Endothelial cell of umbilical vein (primary cell): ENCODE measurements around the gene KAT6B.

Experiments
- JUN ChIP-seq: IDR thresholded peaks from 2 replicates; pipeline ENCODE4 v1.6.1; 2011; ENCODE audit warnings: borderline replicate concordance, low read depth; ENCODE audit not compliant: insufficient read length, insufficient read depth
- POLR2A ChIP-seq: IDR thresholded peaks from 2 replicates; pipeline ENCODE4 v1.6.1; 2012; ENCODE audit warnings: low read depth, mild to moderate bottlenecking, control low read depth, low read length
- POLR2AphosphoS5 ChIP-seq: IDR thresholded peaks from 2 replicates; pipeline ENCODE4 v1.6.1; 2012; ENCODE audit warnings: low read depth, mild to moderate bottlenecking, control low read depth, low read length, moderate library complexity; ENCODE audit not compliant: insufficient read depth

DNA sequence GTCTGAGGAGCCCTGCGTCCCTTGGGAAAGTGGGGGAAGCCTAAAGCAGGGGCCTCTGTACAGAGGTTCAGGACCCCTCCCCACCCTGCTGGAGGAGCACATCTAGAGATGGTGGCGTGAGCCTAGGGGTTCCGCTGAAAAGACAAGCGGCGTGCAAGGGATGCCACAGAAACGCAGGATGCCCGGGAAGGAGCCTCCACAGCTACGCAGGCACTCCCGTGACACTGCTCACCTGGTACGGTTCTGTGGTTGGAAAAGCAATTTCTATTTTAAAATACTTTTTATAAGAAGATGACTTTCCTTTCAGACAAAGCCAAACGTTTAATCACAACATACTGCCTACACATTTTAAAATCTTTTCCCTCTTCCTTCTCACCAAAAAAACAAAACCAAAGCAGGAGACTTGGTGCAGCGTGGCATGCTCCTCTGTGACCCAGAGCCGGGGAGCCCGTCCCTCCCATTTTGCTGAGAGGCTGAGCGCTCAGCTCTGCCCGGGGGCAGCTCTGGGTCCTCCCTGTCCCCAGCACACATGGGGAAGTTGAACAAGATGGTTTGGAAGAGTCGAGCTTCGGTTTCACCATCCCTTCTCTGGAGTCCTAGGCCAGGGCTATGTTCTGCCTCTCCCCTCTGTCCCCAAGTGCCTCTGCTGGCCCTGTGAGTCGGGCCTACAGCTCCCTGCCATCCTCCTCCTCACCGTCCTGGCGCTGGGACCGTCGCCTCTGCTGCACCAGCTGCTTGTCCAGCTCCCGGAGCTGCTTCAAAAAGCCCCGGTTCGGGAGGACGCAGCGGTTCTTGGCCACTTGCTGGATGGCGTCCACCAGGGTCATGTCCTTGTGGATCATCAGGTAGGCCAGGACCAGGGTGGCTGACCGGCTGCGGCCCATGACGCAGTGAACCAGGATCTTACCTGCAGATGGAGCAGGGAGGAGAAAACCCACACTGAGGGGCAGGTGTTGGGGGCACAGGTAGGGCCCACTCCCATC, 211.1 kb downstream of the KAT6B start:
- TF ChIP-seq JUN (no peak), POLR2AphosphoS5 (no peak), POLR2A (no peak)
